Measurements from ENCODE around the gene HSPB3.
"Not testable (repeated sequence)": the region's sequence is repeated elsewhere in the genome, so short reads cannot be mapped to it uniquely, and the experiment has no call there.

Gene HSPB3

DNA sequence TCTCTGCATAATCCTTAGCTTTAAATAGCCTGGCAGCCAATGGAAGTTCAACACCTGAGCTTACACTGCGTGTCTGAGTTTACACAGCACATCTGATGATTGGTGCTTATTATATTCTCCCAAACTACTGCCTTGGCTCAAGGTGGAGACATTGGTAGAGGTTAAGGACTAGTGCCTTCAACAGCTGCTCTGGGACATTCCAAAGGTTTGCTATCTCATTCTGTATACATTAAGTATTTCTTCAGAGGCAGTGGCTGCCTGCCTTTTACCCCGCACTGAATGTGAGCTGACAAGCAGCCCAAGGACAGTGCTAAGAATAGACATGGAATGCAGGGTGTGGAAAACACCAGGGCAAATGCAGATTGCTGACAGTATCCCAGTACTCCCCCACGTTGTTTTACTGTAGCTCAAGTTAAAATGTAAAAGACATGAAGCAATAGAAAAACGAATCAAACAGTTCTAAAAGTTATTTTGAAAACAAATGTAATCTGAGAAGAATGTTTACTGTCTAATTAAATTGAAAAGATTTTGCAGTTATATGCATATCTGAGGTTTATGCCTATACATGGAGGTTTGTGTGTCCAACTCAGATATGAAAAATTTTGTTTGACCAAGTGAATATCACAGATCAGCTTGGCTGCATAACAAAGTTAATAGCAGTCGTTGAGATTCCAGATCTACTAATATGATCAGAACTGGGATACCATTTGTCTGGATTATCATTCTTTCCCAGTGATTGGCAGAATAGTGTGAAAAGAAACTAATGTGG, 1.8 kb downstream of the HSPB3 start:
- peak; percentile 54 for DNase-seq

DNA sequence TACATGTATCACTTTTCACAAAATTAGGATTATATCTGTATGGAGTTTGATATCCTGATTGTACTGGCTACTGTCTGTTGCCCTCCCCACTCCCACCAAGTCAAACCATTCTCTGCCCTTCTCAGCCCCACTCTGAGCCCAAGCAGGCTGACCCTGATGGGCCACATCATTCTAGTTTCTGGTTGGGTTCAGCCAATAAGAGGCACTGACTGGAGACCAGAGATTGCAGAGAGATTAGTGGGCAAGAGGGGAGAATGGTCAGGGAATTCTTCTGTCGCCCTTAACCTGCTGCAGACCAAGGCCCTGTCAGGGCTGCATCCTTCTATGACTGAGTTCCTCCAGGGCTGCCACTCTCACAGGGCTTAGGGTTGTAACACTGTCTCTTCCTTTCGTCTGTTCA, 2.7 kb downstream of the HSPB3 start:
- no peak for DNase-seq

DNA sequence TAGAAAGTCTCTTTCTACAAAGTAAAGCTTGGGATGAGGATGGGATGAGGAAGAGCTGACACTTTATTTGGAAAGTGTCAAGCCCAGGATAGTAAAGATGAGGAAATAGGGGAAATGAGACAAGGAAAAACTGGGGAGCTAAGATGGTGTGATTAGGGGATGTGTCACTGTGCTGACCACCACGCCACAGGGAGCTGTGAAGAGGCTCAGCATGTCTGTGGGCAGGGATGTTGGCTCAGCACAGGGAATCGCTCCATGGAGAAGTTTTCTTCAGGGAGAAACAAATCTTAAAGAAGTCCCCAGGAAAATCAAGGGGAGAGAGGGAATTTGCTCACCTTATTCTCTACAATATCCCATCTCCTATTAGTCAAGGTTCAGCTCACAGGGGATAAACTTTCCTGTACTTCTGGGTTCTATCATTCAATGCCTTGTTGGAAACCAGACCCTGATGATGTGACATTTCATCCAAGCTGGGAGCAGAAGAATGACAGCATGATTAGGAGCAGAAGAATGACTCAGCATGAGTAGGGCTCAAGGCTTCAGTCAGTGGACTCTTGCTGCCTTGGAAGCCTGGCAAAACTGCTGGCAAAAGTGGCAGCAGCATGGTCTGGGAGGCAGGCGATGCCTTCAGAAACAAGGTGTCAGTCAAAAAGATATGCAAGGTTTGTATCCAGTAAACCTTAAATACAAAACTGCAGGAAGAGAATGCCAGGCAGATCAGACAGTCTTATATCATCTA, 4.9 kb downstream of the HSPB3 start:
- no peak for DNase-seq

DNA sequence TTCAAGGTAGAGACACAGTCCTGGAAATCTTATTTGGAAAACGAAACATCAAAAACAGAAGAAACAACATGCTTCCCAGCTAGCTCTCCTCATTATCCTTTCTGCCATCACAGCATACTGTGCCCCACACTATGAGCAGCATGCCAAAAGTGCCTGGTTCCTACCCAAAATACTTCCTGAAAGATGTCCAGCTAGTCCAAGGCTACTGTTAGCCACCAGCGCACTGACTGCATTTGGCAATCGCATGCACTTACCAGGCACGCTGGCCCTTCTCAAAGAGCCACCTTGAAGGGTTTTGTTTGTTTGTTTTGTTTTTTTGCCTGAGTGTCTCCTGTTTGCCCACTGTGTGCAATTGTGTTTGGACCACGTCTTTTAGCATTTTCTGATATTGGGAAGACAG, 6.8 kb downstream of the HSPB3 start:
- no peak for DNase-seq

DNA sequence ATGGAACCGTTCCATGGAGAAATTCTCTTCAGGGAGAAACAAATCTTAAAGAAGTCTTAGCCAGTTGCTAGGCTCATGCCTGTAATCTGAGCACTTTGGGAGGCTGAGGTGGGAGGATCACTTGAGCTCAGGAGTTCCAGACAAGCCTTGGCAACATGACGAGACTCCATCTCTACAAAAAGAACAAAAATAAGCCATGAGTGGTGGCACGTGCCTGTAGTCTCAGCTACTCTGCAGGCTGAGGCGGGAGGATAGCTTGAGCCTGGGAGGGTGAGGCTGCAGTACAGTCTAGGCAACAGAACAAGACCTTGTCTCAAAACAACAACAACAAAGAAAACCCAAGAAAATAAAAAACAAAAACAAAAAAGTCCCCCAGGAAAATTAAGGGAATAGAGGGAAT, 8.2 kb downstream of the HSPB3 start:
- DNase-seq = peak; percentile 25

DNA sequence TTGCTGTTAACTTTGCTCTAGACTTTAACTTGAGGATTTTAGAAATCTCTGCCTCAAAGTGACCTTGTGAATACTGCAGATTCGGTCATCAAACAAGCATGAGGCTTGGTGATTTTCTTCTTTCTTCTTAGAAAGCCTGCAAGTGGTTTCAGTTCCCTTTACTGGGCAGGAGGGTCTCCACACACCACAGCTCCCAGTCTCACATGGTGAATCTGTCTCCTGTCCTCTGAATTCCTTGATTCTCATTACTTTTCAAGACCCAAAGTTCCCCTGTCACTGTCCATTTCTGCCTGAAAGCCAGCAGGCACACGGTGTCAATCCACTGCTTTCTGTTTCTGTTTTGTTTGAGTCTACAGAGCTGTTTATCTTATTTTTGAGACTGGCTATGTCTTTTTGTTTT, 14.1 kb downstream of the HSPB3 start:
- no peak for DNase-seq

DNA sequence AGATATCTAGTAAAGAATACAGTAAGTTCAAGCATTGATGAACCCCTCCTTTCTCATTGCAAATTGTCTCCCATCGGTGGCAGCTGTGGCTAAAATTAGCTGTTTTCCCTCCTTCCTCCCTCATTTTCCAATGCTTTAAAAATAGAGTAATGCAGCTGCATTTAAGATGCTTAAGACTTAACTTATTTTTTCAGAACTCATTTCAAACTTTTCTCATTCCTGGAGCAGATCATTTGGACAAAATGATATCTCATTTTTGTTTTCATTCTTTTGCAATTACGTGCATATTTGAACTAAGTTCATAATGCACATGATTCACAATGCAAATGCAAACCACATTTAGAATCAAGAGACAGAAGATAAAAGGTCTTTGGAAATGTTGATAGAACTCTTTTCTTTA, 14.6 kb downstream of the HSPB3 start:
- no peak for DNase-seq

DNA sequence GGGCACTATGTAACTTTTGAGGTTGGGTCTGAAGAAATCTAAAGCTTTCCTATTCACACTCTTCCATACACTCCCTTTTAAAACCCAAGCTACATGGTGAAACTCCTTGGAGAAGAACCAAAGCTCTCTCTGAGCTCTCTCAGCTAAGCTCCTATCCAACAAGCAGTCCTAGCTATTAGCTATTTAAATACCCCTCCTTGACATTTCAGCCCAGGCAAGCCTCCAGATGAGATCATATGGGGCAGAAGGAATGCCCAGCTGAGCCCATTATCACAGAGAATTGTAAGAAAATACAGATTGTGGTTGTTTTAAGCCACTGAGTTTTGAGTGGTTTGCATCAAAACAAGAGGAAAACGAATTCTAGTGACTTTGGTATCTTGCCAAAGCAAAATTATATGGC, 15.2 kb downstream of the HSPB3 start:
- DNase-seq = no peak

DNA sequence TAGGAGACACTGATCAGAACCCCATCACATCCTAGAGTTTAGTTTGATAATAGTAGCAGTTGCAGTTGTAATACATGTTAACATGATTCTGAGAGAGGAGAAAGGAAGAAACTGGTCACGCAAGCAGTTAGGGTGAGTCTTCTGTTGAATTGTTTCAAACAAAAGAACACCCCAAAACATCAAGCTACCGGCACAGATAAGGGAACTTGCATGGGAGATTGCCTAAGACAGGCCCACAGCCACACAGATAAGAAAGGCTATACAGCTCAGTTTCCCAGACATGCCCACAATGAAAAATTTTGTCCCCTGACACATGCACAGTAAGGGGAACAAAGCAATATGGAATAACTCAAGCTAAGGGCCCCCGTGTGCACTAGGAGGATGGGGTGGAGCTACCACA, 15.9 kb downstream of the HSPB3 start:
- DNase-seq = no peak

DNA sequence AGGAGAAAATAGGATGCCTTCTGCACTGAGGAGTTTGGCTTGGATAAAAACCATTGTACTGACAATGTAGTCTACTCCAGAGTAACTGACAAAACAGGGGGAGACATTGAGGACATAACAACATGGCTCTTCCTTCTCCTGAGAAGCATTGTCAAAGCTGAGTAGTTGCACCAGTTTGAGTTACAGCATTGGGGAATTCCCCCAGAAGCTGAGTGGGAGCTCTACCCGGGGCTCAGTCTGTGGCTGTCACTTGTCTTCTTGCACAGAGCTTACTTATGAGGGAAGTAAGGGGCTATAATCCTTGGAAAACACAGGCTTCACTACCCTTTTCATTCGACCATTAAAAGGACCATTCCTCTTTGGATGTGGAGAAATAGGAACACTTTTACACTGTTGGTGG, 21.2 kb downstream of the HSPB3 start:
- DNase-seq = no peak

DNA sequence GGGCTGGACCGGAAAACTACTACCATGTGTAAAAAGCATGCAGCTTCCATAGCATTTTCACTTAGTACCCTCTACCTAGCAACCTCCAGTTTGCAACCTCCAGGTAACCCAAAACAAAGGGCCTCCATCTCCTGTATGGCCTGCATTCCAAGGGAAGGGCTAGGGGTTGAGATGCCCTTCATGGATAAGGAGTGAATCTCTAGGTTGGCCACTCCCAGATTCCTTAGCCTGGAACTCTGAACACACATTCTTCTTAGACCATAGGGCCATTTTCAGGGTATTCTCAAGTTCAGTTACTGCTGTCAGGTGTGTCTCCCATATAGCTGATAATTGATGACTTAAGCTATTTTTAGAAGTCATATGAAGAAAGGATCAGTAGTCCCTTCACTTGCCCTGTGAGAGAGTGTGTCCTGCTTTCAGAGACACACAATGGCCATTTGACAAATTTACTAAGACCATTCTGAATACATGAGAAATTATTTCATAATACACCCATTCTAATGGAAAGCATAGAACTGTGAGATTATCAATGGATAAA, 22.5 kb downstream of the HSPB3 start:
- no peak for DNase-seq

DNA sequence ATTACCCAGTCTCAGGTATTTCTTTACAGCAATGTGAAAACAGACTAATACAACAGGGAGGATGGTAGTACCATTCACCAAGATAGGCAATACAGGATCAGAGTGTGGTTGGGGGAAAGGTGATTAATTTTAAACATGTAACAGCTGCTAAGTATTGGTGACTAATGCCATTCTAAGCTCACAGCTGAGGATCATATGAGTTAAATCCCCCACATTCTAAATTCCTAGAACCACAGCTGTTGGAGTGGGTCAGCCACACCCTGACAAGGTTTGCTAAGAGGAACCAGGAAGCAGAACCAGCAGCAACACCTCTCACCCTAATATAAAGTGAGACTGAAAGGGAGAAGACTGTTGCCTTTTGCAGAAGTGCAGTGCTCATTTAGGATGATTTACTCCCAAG, 24.8 kb downstream of the HSPB3 start:
- no peak for DNase-seq

DNA sequence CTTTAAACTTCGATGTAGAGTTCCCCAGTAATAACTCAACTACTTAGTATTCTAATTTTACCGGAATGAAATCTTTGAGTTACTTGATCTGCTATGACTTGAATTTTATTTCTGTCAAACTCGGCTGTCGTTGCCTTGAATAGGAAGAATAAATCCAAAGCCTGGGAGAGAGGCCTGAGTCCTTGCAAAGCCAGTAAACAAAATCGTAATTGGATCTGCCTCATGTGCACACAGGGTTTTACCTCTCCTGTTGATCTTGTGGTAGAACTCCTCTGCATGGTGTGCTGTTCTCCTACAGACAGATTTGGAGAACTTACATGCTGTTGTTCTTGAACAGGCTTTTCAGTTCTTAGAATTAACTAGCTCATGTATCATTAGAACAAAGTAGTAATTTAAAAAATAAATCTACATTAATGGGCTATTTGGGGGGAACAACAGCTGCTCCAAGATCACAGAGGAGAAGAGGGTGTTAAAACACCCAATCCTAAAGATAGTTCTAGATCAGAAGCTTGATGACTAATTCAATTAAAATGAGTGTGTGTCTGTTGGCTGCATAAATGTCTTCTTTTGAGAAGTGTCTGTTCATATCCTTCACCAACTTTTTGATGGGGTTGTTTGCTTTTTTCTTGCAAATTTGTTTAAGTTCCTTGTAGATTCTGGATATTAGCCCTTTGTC, 28.9 kb downstream of the HSPB3 start:
- DNase-seq = no peak

DNA sequence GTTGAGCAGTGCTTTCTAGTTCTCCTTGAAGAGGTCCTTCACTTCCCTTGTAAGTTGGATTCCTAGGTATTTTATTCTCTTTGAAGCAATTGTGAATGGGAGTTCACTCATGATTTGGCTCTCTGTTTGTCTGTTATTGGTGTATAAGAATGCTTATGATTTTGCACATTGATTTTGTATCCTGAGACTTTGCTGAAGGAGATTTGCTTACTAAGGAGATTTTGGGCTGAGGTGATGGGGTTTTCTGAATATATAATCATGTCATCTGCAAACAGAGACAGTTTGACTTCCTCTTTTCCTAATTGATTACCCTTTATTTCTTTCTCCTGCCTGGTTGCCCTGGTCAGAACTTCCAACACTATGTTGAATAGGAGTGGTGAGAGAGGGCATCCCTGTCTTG, 30.2 kb downstream of the HSPB3 start:
- DNase-seq = not testable (repeated sequence)

DNA sequence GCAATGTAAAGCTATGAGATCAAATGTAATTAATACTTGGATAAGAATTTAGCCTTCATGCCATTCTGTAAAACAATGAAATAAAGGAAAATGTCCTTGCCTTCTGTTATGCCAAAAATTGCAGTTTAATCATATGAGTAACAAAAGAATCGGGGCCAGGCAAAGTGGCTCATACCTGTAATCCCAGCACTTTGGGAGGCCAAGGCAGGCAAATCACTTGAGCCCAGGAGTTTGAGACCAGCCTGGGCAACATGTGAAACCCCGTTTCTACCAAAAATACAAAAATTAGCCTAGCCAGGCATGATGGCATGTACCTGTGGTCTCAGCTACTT, 34.1 kb downstream of the HSPB3 start:
- not testable (repeated sequence) for DNase-seq

DNA sequence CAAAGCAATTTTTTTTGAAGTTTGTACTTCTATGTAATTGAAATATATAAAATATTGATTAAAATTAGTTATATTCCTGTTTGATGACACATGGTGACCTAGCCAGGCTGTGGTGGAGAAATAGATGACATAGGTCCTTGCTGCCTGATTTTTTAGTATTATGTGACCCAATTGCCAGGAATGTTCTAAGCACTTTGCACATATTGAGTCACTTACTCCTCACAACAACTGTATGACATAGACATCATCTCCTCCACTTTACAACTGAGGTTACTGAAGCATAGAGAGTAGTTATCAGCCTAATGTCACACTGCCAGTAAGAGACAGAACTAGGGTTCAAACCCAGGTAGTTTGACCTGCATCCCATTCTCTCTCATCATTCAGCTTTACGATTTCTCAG, 35.8 kb downstream of the HSPB3 start:
- DNase-seq = no peak

DNA sequence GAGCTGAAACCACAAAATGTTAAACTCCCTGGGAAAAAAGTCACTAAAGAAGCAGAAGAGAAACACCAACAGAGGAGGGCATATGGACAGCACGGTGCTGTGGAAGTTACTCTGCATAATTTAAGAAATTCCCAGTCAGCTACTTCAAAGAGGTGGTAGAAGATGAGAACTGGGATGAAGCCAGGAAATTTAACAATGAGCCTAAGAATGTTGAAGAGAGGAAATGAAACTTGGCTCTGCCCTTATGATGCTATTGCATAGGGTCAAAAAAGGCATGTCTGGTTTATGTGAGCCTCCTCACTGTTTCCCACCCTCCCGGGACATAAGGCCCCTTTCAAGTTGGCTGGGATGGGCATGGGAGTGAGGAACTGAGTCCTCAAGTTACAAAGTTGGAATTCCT, 36.7 kb downstream of the HSPB3 start:
- no peak for DNase-seq

DNA sequence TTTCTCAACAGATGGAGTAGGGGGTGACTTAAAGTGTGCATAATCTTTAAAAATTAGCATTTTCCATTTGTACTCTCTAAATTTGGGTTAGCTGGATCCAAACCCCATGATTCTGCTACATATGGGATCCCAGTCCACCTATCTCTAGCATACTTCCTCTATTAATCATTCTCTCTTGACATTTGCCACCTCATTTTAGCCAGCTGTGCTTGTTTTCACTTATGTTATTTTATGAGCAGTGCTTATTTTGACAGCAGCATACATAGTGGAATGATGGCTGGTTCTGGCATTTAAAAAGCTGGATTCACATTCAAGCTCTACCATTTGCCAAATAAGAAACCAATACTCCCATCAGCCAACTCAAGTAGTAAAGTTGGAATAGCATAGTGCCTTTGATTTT, 39.5 kb downstream of the HSPB3 start:
- no peak for DNase-seq

Measured in right hindlimb (tissue), 1 donor.